SW 1271 (cell line): ENCODE results near the gene CKAP5.
A peak's percentile ranks its signal among the peaks of the same experiment; 100 is the strongest.
"Not testable (repeated sequence)": the region's sequence is repeated elsewhere in the genome, so short reads cannot be mapped to it uniquely, and the experiment has no call there.

Experiments used
- DNase-seq, 2 experiments: peaks; one replicate each; lab custom pipeline; 2025; lab: John Stamatoyannopoulos, UW

CKAP5 gene

DNA sequence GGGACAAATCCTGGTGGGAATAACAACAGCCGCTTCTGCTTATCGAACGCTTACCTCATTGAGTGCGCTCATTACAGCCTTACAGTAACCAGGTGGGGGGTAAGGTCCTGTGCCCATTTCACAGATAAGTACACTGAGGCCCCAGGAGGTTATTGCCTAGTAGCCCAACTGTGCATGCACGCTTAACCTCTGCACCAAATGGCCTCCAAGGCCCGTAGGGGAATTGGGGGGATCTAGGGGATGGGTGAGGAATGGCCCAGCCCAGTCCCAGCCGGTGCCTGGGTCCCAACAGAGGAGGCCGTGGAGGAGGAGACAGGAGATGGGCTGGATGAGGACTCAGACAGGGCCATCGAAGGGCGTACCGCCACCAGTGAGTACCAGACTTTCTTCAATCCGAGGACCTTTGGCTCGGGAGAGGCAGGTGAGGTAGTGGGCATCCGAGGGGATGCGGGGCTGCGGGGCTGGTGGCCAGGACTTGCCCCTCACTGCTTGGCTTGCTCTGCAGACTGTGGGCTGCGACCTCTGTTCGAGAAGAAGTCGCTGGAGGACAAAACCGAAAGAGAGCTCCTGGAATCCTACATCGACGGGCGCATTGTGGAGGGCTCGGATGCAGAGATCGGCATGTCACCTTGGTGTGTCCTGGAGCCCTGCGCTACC is 119.7 kb downstream of the CKAP5 start:
- DNase-seq, result no peak

DNA sequence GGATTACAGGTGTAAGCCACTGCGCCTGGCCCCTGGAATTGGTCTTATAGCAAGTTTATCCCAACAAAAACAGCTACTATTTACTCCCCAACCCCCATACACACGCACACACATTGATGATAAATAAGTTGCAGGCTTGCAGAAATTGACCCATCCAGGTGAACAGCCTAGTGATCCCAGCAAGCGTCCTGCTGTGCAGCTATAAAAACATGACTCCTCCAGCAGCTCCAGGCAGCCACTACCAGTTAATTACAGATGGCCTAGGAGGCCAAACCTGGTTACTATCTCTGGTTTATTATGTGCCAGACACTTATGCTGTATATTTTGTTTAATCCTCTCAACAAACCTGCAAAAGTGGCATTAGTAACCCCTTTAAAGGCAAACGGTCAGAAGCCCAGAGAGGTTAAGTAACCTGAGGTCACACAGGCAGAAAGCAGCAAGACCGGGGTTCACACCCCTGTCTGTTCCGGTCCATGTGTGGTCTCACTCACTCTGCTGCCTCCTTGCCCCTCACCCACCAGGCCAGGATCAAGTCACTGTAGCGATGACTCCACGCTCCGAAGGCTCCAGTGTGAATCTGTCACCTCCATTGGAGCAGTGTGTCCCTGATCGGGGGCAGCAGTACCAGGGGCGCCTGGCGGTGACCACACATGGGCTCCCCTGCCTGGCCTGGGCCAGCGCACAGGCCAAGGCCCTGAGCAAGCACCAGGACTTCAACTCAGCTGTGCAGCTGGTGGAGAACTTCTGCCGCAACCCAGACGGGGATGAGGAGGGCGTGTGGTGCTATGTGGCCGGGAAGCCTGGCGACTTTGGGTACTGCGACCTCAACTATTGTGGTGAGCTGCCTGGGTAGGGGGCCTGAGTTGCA is 120.5 kb downstream of the CKAP5 start:
- no peak for DNase-seq

DNA sequence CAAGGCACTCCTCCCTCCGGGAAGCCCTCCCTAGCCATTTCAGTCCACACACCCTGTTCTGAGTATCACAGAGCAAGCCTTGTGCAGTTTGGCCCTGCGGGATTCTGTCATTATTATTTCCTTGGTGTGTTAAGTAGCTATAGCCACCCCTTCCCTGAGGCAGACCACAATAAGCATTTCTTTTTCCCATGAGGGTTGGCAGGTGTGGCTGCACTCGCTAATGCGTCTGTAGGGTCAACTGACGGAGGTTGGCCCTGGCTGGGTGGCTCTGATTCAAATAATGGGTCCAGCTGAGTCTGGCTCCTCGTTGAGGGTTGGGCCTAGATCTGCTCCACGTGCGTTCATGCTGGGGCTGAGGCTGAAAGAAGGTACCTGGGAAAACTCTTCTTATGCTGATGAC is 122.0 kb downstream of the CKAP5 start:
- DNase-seq, result no peak

DNA sequence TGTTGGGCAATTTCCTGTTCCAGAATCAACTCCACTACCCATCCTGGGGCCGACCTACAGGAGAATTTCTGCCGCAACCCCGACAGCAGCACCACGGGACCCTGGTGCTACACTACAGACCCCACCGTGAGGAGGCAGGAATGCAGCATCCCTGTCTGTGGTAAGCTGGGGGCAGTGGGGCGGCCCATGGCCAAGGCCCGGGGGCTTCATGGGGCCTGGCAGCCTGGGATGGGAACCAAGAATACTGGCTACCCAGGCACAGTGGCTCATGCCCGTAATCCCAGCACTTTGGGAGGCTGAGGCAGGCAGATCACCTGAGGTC is 122.8 kb downstream of the CKAP5 start:
- no peak for DNase-seq

DNA sequence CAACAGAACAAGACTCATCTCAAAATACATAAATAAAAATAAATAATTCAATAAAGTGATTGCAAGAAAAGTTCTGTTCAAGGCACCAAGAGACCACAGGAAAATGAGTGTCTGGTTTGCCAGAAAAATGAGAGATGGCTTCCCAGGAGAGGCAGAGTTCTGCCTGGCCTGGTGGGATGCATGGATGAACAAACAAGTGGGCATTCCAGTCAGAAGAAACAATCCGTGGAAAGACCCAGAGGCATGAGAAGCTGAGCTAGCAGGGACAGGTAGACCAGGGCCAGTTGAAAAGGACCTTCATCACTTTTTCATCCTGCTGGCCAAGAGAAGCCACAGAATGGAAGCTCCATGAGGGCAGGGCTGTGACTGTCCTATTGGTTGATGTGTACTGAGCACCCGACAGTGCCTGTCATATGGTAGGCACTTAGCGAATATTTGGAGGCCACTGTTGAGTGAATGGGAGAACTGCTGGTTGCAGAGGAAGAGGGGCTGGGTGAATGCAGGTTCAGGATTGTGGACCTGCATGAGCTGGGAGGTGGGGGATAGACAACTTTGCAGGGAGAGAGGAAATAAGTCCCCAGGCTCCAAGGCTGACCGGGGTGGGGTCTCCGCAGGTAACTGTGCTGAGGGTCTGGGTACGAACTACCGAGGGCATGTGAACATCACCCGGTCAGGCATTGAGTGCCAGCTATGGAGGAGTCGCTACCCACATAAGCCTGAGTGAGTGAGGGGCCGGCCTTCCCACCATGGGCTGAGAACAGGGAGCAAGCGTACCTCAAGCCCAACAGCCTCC is 123.3 kb downstream of the CKAP5 start:
- no peak for DNase-seq

DNA sequence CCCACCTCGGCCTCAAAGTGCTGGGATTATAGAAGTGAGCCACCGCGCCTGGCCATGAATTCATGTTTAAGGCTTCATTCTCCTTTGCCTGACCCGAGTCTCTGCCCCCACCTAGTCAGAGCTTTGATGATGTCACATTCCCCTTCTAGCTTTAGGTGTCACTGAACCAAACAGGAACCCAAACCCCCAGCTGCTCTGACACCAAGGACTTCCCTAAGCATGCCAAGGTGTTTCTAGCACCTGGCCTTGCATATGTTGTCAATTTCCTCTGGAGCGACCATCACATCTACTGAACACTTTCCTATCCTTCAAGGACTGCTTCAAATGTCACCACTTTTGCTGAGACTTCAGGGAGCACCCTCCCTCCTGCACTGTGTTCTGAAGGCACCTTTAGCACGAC is 124.8 kb downstream of the CKAP5 start:
- DNase-seq, result no peak

DNA sequence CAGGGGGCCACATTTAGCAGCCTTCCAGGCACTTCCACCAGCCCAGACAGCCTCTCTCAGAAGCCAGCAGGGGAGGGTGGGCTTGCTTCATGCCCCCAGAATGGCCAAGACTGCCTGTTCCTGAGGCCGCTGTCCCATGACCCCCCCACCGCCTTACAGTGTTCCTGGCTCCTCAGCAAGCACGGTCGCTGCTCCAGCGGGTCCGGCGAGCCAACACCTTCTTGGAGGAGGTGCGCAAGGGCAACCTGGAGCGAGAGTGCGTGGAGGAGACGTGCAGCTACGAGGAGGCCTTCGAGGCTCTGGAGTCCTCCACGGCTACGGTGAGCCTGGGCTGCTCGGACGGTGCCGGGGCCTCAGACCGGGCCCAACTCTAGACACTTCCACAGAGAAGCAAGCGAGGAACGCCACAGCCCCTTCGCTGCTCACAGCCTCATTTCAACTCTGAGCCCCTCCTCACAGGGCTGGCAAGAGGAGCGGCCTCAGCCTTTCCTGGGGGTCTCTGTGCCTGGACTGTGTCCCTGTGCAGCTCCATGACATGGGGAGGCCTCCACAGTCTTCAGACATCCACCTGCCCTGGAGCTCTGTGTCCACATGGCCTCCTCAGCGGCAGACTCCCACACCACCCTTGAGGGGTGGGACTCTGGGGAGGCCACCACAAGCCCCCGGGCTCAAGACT is 126.4 kb downstream of the CKAP5 start:
- DNase-seq, result no peak

DNA sequence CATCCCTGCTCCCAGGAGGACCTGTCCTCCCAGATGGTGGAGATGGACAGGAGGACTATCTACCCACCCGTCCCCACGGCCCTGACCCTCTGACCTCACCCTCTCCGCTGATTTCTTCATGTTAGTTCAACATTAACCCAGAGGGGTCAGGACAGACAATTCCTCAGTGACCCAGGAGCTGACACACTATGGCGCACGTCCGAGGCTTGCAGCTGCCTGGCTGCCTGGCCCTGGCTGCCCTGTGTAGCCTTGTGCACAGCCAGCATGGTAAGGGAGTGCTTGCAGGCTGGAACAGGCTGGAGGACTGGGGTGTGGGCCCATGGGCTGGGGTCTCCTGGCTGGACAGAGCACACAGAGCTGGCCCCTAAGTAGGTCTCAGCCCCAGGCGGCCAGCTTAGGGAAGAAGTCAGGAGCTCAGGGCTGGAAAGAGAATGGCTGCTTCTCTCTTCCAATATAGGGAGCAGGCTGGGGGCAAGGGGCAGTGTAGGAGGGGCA is 127.0 kb downstream of the CKAP5 start, which contains the start of gene F2:
Gene F2, plus strand, starts transcription at position 166 of the 495 bp plus-strand sequence. Its CDS starts 23 bp downstream, at position 189.
- DNase-seq, result no peak

DNA sequence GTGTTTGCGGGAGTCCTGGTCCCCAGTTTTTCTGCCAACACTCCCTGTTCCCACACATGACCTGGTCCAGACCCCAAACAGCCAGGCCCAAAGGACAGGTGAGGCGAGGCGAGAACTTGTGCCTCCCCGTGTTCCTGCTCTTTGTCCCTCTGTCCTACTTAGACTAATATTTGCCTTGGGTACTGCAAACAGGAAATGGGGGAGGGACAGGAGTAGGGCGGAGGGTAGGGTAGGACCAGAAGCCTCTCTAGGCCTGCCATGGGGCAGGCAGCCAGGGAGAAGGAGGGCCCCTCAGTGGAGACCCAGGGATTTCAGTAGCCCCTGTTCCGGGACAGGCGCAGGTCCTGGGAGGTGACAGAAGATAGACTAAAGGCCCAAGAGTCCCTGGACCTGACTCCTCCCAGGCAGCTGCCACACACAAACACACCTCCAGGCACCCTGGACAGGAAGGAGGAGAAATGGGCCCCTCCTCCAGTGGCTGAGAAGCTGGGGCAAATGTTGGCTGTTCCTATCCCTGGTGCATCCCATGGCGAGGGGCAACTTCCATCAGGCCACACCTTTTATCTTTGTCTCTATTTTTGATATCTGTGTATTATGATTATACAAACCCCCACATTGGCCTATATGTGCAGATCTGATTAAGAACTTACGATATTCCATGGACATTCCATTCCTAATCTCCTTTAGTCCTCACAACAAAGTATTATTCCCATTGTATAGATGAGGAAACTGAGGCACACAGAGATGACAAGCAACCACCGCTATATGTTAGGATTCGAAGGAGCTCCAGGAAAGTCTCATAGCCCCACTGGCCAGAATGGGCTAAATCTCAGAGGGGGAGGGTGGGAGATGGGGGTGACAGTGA is 127.7 kb downstream of the CKAP5 start:
- no peak for DNase-seq

DNA sequence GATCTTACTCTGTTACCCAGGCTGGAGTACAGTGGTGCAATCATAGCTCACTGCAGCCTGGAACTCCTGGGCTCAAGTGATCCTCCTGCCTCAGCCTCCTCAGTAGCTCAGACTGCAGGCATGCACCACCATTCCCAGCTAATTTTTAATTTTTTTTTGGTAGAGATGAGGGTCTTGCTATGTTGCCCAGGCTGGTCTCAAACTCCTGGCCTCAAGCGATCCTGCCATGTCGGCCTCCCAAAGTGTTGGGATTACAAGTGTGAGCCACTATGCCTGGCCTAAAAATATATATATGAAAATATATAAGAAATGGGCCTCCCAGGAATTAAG is 128.3 kb downstream of the CKAP5 start:
- not testable (repeated sequence) for DNase-seq

DNA sequence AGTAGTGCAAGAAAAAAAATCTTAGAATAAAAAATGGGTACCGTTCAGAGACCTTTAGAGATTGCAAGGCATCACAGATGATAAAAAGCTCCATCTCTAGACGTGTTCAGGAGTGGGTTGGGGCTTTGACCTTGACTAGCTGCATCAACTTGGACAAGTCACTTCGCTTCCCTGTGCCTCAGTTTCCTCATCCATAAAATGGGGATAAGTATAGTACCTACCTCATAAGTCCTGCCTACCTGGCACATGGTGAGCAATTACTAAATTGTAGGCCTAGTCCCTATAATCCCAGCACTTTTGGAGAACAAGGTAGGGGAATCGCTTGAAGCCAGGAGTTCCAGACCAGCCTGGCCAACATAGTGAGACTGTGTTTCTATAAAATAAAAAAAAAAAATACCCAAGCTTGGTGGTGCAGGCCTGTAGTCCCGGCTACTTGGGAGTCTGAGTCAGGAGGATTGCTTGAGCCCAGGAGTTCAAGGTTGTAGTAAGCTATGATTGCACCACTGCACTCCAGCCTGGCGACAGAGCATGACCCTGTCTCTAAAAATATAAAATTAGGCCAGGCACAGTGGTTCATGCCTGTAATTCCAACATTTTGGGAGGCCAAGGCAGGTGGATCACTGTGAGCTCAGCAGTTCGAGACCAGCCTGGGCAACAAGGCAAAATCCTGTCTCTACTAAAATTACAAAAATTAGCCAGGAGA is 133.1 kb downstream of the CKAP5 start:
- no peak for DNase-seq

DNA sequence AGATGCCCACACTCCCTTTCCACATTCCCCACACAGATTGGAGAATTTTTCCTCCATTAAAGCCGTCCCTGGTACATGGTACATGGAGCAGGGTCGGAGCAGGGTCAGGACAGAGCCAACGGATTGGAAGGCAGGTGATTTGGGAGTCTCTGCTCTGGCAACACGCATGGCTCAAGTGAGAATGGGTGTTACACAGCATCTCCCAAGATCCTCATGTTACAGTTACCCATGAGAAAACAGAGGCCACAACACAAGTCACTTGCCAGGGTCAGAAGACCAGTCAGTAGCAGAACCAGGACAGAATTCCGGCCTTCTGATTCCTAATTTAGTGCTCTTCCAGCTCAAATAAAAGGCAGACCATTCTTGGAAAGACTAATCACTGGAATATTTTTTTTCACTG is 134.8 kb downstream of the CKAP5 start:
- no peak for DNase-seq

DNA sequence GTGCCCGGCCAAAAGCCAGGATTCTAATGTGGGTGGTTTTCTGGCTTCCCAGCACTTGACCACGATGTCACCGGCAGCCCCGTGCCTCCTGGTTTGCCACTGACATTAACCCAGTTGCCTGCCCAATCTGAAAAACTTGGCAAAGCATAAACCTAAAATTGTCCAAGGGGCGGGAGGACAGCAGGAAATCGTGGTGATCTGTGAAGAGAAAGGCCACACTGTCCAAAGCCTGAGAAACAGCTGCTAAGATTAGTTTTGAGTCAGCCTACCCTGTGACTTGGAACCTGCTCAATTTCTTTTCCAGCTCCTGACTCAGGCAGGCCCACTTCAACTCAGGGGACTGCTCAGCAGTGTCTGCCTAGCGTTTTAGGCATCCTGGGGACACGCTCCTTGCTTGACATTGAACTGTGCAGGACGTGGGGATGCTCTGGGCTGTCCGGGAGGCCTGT is 135.2 kb downstream of the CKAP5 start:
- no peak for DNase-seq

DNA sequence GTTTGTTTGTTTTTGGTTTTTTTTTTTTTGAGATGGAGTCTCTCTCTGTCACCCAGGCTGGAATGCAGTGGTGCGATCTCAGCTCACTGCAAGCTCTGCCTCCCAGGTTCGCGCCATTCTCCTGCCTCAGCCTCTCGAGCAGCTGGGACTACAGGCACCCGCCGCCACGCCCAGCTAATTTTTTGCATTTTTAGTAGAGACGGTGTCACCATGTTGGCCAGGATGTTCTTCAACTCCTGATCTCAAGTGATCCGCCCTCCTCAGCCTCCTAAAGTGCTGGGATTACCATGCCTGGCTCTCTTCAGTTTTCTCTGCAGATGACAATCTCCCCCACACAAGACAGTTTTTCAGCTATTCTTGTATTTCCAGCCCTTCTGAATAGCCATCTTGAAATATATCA is 136.7 kb downstream of the CKAP5 start:
- DNase-seq, result not testable (repeated sequence)

DNA sequence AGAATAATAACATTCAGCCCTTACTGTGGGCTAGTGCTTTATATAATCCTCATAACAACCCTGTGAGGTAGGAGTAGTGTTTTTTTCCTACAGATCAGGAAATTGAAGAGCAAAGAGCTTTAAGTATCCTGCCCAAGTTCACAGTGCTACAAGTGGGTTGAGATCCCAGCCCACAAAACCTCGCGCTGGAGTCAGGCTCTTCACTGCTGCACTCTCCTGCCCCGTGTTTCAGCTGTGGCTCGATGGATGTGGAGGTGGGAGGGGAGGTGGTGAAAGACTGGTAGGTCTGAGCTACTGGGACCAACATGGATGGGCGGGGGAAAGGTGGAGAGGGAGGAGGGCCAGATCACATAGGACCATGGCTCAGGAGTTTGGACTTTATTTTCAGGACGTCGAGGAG is 139.2 kb downstream of the CKAP5 start:
- no peak for DNase-seq

DNA sequence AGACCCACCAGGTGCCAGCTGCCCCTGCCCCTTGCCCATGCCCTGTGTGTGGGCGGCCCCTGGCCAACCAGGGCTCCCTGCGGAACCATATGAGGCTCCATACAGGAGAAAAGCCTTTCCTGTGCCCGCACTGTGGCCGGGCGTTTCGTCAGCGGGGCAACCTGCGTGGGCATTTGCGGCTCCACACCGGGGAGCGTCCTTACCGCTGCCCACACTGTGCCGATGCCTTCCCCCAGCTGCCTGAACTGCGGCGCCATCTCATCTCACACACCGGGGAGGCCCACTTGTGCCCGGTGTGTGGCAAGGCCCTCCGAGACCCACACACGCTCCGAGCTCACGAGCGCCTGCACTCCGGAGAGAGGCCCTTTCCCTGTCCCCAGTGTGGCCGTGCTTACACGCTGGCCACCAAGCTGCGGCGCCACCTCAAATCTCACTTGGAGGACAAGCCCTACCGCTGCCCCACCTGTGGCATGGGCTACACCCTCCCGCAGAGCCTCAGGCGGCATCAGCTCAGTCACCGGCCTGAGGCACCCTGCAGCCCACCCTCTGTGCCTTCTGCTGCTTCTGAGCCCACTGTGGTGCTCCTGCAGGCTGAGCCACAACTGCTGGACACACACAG is 140.9 kb downstream of the CKAP5 start:
- no peak for DNase-seq

DNA sequence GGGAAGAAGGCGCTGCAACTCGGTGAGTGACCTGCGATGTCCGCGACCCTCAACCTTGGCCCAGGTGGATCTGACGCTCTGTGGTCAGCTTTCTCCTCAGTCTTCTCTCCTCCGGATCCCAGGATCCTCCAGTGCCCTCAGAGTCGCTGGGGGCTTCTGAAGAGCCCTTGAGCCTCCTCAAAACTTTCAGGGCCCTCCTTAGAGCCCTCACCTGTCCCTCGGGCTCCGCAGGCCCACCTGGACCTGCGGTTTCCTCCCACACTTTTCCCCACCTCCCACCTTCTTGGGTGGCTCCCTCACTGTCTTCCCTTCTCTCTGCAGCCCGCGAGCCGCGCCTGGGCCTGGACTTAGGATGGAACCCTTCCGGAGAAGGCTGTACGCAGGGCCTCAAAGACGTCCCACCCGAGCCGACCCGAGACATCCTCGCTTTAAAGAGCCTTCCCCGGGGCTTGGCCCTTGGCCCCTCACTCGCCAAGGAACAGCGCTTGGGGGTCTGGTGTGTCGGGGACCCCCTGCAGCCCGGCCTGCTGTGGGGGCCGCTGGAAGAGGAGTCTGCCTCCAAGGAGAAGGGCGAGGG is 144.9 kb downstream of the CKAP5 start:
- no peak for DNase-seq

DNA sequence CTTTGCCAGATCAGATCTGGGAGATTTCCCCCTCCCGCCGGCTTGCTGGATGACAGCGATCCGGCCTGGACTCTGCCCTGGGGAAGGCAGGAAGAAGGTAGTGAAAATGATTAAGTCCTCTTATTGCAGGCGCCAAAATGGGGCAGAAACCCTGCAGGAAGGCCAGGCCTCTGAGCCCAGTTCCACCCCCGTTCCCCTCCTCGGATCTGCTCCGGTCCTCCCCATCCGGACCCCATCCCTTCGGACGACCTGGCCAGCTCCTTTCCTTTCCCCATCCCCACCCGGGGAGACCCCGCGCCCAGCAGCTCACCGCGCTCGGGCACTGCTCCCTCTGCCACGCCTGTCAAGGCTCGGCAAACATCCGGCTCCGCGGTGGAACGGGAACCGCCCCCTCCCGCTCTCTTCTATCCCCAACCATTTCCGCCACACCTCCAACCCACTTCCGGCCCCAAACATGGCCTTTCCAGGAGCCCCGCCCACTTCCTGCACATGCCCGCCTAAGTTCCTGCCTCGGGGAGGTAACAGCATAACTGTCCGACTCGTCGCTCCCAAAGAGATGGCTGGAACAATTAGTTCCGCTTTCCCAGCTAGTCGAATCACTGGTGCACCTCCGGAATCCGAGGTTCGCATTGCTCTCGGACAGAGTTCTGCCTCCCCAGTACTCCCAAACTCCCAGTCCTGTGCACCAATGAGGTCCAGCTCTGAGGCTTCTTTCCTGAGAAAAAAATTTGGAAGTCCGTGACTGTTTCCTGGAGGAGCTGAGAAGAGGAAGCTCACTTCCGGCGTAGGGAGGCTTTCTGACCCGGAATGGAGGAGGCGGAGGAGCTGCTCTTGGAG is 145.6 kb downstream of the CKAP5 start, which contains the start of the genes ARHGAP1 and ZNF408:
Gene ARHGAP1, minus strand, starts transcription at position 379 of the 837 bp plus-strand sequence. CDS start 4,512 bp downstream, outside the sequence.
Gene ZNF408, plus strand, starts transcription at position 791 of the 837 bp plus-strand sequence. Its CDS starts 17 bp downstream, at position 808.
- DNase-seq, result peak; percentile 98
